ENCODE measurements around the gene TOX3.
A peak's percentile ranks its signal among the peaks of the same experiment; 100 is the strongest.

Gene TOX3

DNA sequence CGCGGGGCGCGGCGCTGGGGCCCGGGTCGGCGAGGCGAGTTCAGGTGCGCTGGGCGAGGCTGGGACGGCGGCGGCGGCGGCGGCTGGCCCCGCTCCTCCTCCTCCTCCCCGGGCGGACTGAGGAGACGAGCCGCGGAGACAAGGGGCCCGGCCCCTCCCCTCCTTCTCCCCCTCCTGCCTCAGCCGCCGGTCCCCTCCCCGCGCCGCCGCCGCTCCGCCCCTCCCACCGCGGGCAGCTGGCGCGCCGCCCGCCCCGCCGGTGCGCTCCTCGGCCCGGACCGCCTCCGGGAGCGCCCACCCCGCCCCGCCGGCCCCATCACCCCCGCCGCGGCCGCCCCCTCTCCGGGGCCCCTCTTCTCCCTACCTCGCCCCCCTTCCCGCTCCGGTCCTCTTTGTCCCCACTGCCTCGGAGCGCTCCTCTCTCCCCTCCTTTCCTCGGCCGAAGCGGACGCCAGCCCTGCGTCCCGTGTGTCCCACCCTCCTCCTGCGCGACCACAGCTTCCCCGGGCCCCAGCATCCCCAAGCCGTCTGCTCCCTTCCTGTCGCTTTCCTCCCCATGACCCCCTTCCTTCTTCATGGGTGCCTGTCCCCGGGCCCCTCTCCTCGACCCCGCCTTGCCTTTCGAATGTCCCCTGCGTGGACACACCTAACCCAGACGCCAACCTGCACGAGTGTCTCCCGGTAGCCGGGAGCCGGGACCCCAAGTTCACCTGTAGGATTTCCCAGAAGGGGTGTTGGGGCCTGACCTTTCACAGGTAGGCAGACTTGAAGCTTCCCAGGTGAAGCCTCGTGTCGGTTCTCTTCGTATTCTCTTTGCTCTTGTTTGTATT is at the start of gene TOX3:
TSS of gene TOX3 (minus strand) at position 140 of the 830 bp plus-strand sequence. CDS start 420 bp downstream, outside the sequence.
- DNase-seq = peak; percentile 77

DNA sequence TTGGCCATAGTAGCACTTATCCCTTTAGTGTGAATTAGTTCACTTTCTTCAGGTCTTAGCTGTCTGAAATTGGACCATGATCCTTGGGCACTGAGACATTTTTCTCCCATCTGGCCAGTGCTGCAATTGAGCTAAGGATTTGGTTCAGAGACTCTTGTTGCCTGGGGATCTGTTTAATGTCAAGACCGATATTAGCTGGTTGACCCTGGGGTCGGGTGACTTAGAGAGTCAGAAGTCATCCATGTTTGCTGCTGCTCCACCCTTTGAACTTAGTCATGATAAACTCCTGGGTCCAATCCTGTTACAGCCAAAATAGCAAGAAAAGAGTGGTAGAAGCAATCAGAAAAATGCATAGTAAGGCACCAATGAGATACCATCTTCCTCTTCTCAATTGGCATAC is 45.8 kb upstream of the TOX3 start:
- no peak for DNase-seq

DNA sequence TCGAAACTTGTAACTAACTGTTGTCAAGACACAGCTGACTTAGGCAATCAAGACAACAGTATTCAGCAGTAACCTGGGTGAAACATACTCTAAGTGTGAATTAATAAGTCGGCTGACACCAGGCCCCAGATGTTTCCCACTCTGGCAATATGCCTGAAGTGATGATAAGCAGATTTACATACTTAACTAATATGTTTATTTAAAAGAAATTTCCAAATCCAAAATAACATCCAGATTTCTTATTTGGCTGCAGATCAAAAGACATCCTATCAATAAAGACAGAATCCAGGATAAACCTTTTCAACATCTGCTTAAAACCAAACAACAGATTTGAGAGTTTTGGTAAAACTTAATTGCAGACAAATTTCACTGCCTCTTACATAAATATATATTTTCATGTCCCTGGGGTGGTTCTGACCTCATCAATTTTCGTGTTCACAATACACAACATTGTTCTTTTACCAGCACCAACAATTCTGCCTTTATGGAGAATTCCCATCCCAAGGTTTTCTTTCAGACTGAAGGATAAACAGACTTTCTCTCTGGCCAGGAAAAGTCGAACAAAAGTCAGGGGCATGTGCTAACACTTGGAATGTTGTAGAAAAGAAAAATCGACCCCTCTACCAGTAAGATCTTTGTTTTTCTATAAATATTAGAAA is 45.1 kb upstream of the TOX3 start:
- no peak for DNase-seq

DNA sequence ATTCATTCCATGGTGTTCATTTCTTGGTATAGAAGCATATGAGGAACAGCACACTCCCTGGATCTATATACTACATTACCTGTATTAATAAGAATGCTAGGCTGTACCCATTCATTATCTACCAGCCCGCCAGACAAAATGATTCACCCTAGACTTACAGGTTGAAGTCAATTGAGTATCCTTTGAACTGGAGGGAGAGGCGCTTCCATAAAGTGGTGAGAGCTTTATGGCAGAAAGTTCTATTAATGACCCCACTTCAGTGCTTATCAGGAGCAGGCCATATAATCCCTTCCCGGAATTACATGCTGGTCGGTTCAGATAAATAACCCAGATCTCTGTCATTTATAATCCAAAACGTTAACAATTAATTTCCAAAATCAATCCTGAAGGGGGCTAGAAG is 44.5 kb upstream of the TOX3 start:
- DNase-seq = no peak

DNA sequence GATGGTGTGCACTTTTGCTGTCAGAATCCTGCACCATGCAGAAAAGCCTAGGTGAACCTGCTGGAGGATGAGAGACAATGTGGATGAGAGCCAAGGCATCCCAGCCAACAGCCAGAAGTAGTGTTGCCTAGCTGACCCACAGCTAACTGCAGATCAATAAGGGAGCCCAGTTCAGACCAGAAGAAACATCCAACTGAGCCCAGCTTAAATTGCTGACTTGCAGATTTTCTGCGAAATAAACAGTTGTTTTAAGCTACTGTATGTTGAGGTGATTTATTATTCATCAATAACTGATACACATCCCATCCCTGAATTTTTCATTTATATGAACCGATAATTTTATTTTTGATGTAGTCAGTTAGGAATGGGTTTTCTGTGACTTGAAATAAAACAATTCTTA is 39.2 kb upstream of the TOX3 start:
- DNase-seq = no peak

DNA sequence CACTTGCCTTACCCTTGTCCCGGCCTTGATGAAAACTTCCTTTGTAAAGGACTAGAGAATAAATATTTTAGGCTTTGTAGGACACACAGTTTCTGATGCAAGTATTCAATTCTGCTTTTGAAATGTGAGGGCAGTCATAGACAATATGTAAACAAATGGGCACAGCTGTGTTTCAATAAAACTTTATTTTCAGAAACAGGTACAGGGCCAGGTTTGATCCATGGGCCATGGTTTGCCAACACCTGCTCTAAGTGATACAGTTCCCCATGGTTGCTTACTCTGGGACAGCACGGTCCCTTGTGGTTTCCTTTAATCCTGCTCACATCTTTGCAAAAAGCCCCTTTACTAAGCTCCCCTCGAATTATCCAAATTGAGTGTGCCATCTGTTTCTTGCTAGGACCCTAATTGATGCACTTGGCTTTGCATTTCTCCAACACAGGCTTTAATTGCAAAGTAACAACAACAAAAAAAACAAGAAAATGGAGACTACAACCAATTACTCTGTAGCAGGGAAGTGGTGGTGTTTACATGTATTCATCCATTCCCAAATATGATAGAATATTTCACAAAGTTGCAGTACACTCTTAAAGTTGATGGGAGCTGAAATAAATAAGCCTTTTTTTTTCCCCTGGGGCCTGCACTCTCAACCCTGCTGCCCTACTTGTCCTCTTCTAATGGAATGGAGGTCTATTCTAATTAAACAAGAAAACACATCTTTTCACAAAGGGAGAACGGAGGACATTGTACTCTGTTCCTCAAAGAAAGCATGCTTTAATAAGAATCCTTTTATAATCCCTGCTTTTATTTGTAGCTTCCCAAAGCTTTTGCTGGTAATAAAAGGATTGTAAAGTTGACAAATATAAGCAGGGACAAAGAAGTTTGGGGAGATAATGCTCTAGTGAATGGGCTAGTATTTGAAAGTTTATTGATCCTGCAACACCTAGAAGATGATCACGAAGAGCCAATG is 37.7 kb upstream of the TOX3 start:
- DNase-seq = peak; percentile 7

DNA sequence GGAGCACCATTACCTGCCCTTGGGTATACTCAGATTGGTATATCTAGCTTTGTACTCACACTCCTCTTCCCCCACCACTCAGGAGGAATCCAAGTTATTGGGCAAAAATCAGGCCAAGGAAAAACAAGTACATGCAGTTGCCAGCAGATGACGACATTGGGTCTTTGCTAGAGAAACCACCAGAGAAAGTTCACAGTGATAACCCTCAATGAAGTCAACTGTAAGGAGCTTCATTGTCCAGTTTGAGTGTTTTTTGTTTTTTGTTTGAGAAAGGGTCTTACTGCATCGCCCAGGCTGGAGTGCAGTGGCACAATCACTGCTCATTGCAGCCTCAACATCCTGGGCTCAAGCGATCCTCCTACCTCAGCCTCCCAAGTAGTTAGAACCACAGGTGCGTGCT is 34.6 kb upstream of the TOX3 start:
- peak; percentile 8 for DNase-seq

DNA sequence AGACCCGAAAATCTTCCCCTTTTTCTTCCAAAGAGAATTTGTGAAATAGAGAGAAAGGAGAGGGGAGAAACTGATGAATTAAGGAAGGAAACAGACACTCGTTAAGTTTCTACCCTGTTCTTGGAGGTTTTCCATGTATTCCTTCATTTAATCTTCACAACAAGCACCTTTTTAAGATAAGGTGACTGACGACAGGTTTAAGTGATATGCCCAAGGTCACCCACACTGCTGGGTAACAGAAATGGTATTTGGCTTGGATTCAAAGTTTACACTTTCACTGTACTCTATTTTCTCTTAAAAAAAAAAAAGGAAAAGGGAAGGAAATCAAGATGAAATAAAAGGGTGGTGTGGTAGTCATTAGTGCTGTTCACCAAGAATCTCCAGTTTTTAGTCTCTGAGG is 33.5 kb upstream of the TOX3 start:
- DNase-seq = no peak

DNA sequence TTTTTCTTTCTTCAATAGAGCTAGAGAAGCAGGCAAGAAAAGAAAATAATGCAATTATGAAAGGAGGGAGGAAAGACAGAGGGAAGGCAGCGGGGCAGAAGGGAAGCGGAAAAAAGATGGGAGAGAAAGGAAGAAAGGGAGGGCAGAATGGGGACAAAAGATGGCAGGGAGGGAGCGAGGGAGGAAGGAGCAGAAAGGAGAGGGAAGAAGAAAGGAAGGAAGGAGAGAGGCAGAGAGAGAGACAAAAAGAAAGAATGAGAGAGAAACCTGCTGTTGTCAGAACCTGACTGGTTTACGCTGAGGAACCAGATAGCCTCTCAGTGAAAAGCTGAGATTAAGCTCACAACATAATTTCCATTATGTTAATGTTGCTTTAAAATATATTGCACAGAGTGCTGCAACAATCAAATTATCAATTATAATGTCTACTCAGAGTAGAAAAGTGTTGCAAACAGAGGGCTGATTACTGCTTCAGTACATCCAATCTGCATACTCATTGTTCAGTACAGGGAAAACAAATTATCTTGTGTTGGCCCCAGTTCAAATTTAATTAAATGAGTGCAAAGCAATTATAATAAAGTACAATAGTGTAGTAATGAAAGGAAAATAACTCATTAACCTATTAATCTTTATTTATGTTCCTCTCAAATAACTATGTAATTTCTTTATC is 32.0 kb upstream of the TOX3 start:
- peak; percentile 47 for DNase-seq

DNA sequence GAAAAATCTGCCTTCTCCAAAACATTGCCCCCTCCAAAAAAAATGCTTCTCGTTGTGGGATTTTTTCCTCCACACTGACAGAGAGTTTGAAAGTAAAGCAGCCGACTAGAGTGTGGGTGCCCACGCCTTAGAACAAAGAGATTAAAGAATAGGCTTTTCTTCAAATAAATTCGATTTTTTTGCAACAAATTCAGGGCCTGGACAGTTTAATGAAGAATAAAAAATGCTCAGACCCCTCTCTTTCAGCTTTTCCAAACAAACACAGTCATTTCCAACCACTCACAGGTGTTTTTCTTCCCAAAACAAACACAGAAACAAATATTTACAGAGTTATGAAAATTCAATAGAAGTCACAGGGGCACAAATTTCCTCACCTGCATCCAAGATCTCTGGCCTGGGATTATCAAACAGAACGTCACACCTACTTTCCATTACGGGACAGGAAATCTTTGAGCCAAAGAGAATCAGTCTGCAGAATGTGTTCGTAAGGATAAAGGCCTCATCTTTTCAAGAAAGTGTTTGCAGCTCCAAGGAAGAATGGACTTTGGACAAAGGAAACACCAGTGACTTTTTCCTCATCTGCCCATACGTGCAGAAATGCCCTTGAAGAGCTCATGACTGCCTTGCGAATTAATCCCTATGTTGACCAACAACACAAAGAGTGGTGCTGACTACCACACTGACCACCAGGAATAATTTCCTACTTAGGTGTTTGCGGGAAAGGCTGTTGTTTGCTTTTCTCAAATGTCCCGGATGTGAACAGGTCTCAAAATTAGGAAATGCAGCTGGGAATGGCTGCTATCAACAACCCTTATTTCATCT is 31.3 kb upstream of the TOX3 start:
- DNase-seq = peak; percentile 36

DNA sequence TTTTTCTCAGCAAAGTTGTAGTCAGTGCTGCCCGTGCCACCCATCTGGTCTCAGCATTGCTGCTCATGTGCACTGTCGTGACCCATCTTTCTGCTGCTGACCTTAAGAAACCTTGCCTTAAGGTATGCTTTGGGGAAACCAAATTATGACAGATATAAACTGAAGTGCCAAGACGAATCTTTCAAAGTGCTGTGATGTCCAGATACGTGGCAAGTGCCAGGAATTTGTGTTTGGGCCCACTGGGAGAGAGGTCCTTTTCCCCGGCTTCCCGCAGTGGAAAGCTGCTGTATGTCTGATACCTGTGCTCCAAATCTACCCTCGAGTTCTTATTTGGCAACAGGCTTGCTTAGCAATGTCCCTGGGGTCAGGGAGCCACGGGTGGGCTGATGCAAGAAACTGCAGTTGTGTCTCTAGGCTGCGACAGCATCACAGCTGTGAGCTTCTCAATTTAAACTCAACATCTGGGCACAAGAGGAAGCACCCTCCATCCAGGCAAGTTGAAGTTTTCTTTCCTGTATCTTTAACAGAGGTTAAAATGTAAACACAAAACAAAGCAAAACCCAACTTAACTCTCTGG is 30.3 kb upstream of the TOX3 start:
- peak; percentile 8 for DNase-seq

DNA sequence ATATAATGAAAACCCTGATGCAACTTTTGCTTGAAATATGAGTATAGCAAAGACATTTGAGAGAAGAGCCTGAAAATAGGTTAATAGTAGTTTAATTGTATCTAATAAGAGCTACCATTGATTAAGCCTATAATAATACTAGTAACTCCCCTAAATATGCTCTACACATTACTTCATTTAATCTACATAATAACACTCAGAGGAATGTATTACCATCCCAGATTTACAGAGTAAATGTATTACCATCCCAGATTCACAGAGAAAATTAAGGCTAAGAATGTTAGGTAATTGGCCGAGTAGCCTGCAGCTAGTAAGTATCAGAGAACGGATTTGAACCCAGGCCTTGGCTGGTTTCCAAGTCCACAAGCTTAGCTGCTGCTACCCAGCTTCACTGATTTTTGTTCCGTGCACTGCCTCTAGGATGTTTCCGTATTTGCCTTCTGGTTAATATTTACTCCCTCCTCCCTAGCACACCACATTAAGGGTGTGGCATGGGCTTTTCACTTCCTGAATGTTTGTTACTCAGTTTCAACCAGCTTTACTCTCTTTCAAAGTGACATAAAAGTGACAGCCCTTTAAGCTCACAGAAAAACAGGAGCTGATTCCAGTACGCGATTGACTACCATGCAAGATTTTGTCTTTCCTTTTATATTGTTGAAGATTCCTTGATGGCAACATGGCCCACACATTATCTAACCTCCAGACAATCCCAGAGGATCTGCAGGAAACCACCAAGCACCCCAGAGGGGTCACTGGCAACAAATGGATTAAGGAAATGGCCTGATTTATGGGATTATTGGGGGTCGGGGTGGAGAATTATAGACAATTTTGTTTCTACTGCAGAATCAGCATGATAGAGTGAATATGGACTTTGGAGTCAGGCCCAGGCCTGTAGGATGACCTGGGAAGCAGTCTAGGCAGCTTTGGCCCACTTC is 26.7 kb upstream of the TOX3 start:
- peak; percentile 52 for DNase-seq

DNA sequence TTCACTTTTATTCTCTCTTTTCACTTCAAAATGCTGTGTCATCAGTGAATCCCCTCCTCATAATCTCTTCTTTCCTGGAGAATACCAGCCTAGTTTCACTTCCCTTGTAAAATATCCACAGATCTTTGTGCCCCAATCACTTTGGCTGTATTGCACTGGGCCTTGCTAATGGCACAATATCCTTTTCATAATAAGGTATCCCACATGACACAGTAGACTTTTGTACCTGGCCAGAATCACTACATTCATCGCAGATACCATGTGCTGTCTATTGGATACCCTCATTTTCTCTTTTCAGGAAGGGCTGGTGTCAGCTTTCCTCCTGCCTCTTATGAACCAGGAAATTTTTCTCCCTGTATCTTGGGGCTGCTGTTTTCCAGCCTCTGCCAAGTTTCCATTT is 25.7 kb upstream of the TOX3 start:
- peak; percentile 22 for DNase-seq

DNA sequence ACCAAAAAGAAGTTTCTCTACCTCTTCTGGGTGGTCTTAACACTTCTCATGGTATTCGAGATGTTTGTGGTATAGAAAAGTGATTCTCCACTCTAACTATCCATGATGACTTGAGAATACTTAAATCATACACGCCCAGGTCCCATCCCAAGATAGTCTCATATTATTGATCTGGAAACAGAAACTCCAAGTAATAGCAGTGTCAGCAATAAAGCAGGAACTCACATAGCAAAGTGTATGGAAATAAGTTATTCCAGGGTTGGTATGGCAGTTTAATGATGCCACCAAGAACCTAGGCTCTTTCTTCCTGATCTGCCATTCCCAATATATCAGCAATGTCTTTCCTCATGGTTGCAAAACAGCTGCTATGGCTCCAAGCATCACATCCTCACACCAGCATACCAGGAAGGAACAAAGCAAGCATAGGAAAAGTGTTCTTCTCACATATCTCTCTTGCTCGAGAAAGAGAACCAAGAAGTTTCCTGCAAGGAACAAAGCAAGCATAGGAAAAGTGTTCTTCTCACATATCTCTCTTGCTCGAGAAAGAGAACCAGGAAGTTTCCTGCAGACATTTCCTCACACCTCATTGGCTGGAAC is 23.6 kb upstream of the TOX3 start:
- no peak for DNase-seq

DNA sequence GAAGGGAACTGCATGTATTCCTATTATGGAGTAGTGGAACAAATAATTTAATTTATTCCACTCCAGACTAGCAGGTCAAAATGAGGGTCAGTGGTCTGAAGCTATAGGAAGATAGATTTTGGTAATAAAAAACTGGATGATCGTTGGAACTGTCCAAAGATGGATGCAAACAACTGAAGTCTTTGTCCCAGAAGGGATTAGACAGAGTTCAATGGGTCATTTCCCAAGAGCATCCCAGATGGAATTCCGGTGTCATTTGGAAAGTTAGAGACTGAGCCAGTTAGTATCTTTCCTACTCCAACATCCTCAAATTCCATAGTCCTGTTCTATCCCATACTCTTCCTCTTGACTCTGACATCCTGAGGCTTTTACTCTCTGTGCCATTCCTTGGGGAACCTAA is 22.8 kb upstream of the TOX3 start:
- DNase-seq = peak; percentile 17

DNA sequence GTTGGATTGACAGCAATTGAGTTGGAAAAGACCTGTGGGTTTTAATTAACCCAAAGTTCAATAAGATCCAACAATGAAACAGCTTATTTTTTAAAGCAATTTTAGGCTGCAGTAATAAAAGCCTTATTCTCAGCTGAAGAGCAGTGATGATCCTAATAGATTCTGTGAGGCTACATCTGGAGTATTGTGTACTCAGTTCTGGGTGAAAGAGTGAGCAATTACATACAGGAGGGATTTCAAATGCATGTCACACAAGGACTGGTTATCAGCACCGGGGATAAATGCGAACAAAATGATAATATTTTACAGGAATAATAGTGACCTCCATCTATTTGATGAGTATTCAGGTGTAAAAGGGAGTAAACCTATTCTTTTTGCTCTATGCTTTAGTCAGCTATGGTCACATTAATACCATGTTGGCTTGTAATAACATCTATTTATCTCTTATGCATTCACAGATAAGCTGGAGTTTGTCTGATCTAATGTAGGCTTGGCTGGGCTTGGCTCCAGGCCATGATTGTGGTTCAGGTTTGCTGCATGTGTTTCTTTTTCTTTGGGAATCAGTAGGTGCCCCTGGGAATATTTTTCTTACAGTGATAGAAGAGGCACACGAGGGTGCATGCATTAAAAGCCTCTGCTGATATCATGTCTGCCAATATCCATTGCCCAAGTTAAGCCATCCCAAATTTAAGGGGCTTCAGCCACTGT is 22.2 kb upstream of the TOX3 start:
- peak; percentile 89 for DNase-seq

DNA sequence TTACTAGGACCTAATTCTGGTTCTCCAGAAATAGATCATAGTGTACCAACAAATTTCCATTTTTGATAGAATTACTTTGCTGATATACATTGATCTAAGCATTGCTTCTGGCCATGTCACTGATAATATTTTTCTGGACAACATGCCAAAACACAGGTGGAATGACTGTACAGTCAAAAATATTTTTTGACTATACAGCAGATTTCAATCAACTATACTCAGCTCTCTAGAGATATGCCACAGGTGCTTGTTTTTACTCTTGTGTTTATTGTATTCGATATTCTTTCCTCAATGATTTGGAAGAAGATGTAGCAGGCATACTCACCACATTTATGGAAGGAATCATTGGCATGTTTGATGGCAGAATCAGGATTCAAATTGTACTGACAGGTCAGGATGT is 21.6 kb upstream of the TOX3 start:
- DNase-seq = no peak

DNA sequence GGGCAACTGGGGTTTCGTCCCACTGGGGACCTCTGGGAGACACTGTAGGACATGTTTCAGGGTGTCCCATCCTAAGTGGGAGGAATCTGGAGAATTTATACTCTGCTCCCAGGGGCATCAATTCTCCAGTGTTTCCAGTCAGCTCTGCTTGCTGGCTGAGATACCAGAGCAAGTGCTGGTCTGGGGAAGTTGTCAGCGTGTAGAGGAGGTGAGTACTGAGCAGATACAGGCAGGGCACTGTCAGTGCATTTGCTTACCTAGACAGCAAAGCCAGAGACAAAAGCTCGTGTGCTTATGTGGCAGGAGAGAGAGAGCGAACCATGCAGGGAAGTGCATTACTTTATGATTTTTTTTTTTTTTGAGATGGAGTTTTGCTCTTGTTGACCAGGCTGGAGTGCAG is 20.2 kb upstream of the TOX3 start:
- no peak for DNase-seq
